ENCODE data around the gene CDKL1. TPM values are rescaled to one million over a fixed set of nuclear protein-coding genes. Genes with fewer than 3 reads are reported as not detected.

CDKL1 gene
- total RNA-seq, 1 experiment from 2014 or later = 11.3 TPM

DNA sequence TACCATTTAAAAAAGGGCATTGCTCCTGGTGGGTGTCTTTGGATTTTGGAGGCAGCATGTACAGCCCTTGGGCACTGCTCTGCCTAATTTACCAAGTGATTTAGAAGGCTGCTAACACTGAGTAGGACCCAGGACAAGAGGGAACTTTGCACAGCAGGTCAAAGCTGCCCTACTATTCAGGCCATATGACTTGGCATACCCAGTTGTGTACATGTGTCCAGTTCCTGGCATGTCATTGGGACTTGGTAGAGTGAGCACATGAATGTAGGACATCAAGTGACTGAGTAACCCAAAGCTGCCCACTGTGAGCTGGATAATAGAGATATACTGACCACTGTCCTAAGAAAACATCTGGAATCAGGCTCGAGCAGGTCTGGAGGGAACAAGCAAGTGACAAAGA lies 15.7 kb downstream of the CDKL1 start:
- intact Hi-C loops (cut with micrococcal nuclease; ENCODE audit: unreplicated experiment) = no loop called here
- Histone ChIP-seq H3K27me3 (replicated peaks; ENCODE audit: insufficient read depth, low read depth, low read length, poor library complexity) (no peaks in the 10 kb centered on the region), H3K9me3 (ENCODE audit: low read depth, low read length, poor library complexity, severe bottlenecking) (no peaks in the 10 kb centered on the region), H3K36me3 (ENCODE audit: insufficient read depth, low read length, poor library complexity, severe bottlenecking) (no peaks in the 10 kb centered on the region), H3K4me3 (ENCODE audit: low read depth, low read length, poor library complexity, severe bottlenecking) (no peak overlapping the region), H3K27ac (ENCODE audit: low read depth, low read length, poor library complexity, severe bottlenecking) (no peak overlapping the region), H3K4me1 (ENCODE audit: insufficient read depth, low read length, poor library complexity, severe bottlenecking) (no peaks in the 10 kb centered on the region)
- DNase-seq (ENCODE audit: low spot score) = no peak
- TF ChIP-seq, protein P1, sequence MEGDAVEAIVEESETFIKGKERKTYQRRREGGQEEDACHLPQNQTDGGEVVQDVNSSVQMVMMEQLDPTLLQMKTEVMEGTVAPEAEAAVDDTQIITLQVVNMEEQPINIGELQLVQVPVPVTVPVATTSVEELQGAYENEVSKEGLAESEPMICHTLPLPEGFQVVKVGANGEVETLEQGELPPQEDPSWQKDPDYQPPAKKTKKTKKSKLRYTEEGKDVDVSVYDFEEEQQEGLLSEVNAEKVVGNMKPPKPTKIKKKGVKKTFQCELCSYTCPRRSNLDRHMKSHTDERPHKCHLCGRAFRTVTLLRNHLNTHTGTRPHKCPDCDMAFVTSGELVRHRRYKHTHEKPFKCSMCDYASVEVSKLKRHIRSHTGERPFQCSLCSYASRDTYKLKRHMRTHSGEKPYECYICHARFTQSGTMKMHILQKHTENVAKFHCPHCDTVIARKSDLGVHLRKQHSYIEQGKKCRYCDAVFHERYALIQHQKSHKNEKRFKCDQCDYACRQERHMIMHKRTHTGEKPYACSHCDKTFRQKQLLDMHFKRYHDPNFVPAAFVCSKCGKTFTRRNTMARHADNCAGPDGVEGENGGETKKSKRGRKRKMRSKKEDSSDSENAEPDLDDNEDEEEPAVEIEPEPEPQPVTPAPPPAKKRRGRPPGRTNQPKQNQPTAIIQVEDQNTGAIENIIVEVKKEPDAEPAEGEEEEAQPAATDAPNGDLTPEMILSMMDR (conservative IDR thresholded peaks at IDR 0.05; ENCODE audit: low read depth, low read length) = no peak
- no peak for TF ChIP-seq EZH2 (IDR thresholded peaks at IDR 0.05; ENCODE audit: borderline replicate concordance, low read depth, low read length, poor library complexity, severe bottlenecking)
- ChIA-PET POLR2A (ENCODE audit: low non-redundant PET) (no interaction called here), CTCF (no interaction called here)
- BruUV-seq (replicated peaks) = no TSS peak

DNA sequence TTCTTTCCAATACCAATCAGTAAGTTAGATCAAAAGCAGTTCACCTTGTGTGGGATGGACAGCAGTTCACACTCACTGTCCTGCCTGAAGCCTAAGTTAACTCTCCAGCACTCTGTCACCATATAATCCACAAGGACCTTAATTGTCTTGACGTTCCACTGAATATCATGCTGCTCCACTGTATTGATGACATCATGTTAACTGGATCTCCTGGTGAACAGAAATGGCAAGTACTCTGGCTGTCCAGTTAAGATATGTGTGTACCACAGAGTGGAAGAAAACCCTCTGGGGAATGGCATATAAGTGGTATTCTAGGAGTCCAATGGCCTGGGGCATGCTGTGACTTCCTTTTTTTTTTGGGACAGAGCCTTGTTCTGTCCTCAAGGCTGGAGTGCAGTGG lies 16.2 kb downstream of the CDKL1 start:
- no peaks in the 10 kb centered on the region for H3K9me3 ChIP-seq (ENCODE audit: low read depth, low read length, poor library complexity, severe bottlenecking)
- no TSS peak for BruUV-seq (replicated peaks)
- no peaks in the 10 kb centered on the region for H3K4me1 ChIP-seq (ENCODE audit: insufficient read depth, low read length, poor library complexity, severe bottlenecking)
- ChIA-PET POLR2A (ENCODE audit: low non-redundant PET) (interaction anchor here (1.0 kb wide), 1 partner anchor 11 kb away, joined by 3 read pairs; no protein-coding TSS in a partner anchor), CTCF (no interaction called here)
- no peaks in the 10 kb centered on the region for H3K36me3 ChIP-seq (ENCODE audit: insufficient read depth, low read length, poor library complexity, severe bottlenecking)
- intact Hi-C loops (cut with micrococcal nuclease; ENCODE audit: unreplicated experiment) = no loop called here
- no peak for DNase-seq (ENCODE audit: low spot score)
- H3K4me3 ChIP-seq (ENCODE audit: low read depth, low read length, poor library complexity, severe bottlenecking) = no peak overlapping the region
- TF ChIP-seq, protein P1 (conservative IDR thresholded peaks at IDR 0.05; ENCODE audit: low read depth, low read length) = no peak
- TF ChIP-seq EZH2 (IDR thresholded peaks at IDR 0.05; ENCODE audit: borderline replicate concordance, low read depth, low read length, poor library complexity, severe bottlenecking) = no peak
- no peaks in the 10 kb centered on the region for H3K27me3 ChIP-seq (replicated peaks; ENCODE audit: insufficient read depth, low read depth, low read length, poor library complexity)
- H3K27ac ChIP-seq (ENCODE audit: low read depth, low read length, poor library complexity, severe bottlenecking) = no peak overlapping the region

DNA sequence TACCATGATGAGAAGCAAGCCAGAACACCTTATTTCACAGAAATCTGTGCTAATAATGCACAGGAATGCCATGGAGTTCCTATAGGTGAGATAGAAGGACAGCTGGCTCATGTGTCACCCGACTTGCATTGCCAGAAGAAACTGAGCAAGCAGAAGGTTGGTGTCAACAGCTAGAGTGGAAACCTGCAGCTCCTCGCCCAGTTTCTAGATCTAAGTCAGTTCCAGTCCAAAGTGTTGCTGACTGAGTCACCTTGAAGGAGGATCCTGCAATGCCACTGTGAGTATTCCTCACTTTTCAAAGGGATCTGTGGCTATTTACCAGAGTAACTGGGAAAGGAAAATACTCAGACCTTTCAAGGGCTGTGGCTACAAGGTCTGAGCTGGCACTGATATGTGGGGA lies 17.1 kb downstream of the CDKL1 start:
- no peak overlapping the region for H3K27ac ChIP-seq (ENCODE audit: low read depth, low read length, poor library complexity, severe bottlenecking)
- intact Hi-C loops (cut with micrococcal nuclease; ENCODE audit: unreplicated experiment) = no loop called here
- no peak for DNase-seq (ENCODE audit: low spot score)
- H3K27me3 ChIP-seq (replicated peaks; ENCODE audit: insufficient read depth, low read depth, low read length, poor library complexity) = no peaks in the 10 kb centered on the region
- no peaks in the 10 kb centered on the region for H3K4me1 ChIP-seq (ENCODE audit: insufficient read depth, low read length, poor library complexity, severe bottlenecking)
- TF ChIP-seq, protein P1 (conservative IDR thresholded peaks at IDR 0.05; ENCODE audit: low read depth, low read length) = no peak
- no peak for TF ChIP-seq EZH2 (IDR thresholded peaks at IDR 0.05; ENCODE audit: borderline replicate concordance, low read depth, low read length, poor library complexity, severe bottlenecking)
- CTCF ChIA-PET = no interaction called here
- no TSS peak for BruUV-seq (replicated peaks)
- POLR2A ChIA-PET (ENCODE audit: low non-redundant PET) = no interaction called here
- no peaks in the 10 kb centered on the region for H3K36me3 ChIP-seq (ENCODE audit: insufficient read depth, low read length, poor library complexity, severe bottlenecking)
- H3K9me3 ChIP-seq (ENCODE audit: low read depth, low read length, poor library complexity, severe bottlenecking) = no peaks in the 10 kb centered on the region
- no peak overlapping the region for H3K4me3 ChIP-seq (ENCODE audit: low read depth, low read length, poor library complexity, severe bottlenecking)
